MM.1S (cell line): ENCODE data around the gene TMEM154.

ENCODE experiments used
- CTCF ChIP-seq: fragments of 300-600 bp; sonication (generic); IDR thresholded peaks from 2 replicates; pipeline ENCODE4 v1.5.1; 2016; ENCODE audit warnings: antibody characterized with exemption, low read length, mixed read lengths
- EZH2 ChIP-seq: fragments of 300-600 bp; sonication (generic); optimal IDR thresholded peaks from 2 replicates; pipeline ENCODE3; 2017; ENCODE audit warnings: low read depth, mild to moderate bottlenecking, antibody characterized with exemption, low read length, mixed read lengths
- EZH2phosphoT487 ChIP-seq: fragments of 300-600 bp; sonication (generic); IDR thresholded peaks from 2 replicates; pipeline ENCODE4 v1.6.1; 2018; ENCODE audit warnings: antibody characterized with exemption, low read length

GRCh38 chr4:152700151-152700550, 20.4 kb upstream of the TMEM154 start:
- no peak for TF ChIP-seq CTCF
- no peak for TF ChIP-seq EZH2
- TF ChIP-seq EZH2phosphoT487 = no peak
